ENCODE measurements around the gene C1orf74.

C1orf74 gene

DNA sequence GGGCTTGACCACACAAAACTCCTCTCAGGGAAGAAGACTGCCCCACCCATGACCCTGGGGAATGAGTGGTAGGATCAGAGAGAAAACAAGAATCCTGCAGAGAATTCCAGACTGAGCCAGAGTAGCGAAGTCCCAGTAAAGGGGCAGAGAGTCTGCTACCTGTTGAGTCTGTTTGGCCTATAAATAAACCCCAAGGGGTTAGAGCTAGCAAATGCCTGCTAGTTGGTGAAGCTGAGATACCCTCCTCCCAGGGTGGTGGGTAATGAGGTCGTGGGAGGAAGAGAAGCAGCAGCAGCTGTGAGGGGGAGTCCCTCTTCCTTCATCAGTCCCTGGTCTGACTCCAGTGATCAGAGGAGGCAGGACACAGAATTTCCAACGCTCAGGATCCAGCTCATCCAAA lies 26.0 kb downstream of the C1orf74 start:
- Mint-ChIP-seq H3K4me3 (no peak overlapping the region), H3K27ac (no peak overlapping the region), H3K4me1 (peaks cover 9% of the 10 kb centered on the region), H3K36me3 (ENCODE audit: low read depth) (no peaks in the 10 kb centered on the region), H3K27me3 (ENCODE audit: low read depth) (peaks cover 38% of the 10 kb centered on the region), H3K9me3 (no peaks in the 10 kb centered on the region)
- TF ChIP-seq, protein P1, sequence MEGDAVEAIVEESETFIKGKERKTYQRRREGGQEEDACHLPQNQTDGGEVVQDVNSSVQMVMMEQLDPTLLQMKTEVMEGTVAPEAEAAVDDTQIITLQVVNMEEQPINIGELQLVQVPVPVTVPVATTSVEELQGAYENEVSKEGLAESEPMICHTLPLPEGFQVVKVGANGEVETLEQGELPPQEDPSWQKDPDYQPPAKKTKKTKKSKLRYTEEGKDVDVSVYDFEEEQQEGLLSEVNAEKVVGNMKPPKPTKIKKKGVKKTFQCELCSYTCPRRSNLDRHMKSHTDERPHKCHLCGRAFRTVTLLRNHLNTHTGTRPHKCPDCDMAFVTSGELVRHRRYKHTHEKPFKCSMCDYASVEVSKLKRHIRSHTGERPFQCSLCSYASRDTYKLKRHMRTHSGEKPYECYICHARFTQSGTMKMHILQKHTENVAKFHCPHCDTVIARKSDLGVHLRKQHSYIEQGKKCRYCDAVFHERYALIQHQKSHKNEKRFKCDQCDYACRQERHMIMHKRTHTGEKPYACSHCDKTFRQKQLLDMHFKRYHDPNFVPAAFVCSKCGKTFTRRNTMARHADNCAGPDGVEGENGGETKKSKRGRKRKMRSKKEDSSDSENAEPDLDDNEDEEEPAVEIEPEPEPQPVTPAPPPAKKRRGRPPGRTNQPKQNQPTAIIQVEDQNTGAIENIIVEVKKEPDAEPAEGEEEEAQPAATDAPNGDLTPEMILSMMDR (IDR thresholded peaks at IDR 0.05; ENCODE audit: unreplicated experiment in 3 of 3), result no peak

DNA sequence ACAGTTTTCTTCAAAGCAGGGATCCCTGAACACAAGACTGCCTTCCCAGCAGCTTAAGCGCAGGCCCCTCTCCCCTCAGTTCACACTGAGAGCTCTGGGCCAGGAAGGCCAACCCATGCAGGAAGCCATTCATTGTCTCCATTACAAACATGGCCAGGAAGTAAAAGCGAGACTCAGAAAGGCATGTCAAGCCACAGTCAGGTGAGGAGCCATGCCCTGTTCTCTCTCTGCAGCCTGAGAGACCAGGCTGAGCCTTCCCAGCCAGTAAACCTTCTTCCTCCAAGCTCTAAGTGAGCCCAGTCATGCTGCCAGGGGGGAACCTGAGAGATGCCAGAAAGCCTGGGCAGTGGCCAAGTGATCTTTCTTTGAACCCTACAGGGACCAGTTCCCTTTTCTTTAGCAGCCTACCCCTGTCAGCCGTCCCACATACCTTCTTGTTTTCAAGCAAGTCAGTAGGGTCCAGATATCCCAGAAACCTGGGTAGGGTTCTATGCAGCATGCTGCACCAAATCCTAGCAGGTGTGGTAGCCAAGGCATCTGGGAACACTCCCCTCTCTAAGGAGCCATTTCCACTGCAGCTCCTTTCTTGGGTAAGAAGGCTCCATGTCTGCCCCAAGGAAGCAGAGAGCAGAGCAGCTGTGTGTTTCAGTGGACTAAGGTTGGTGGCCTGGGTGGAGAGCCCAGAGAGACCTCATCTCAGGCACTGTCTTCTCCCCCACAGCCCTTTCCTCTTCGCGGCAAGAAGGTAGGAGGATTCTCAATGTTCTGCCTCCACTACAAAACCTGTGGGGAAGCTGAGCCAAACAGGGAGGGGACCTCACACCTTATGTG lies 27.5 kb downstream of the C1orf74 start:
- H3K27ac Mint-ChIP-seq, result no peak overlapping the region
- TF ChIP-seq, protein P1 (IDR thresholded peaks at IDR 0.05; ENCODE audit: unreplicated experiment in 3 of 3), result no peak
- H3K27me3 Mint-ChIP-seq (ENCODE audit: low read depth), result peaks cover 26% of the 10 kb centered on the region
- H3K4me1 Mint-ChIP-seq, result peaks cover 9% of the 10 kb centered on the region
- H3K4me3 Mint-ChIP-seq, result no peak overlapping the region
- no peaks in the 10 kb centered on the region for H3K9me3 Mint-ChIP-seq
- no peaks in the 10 kb centered on the region for H3K36me3 Mint-ChIP-seq (ENCODE audit: low read depth)

DNA sequence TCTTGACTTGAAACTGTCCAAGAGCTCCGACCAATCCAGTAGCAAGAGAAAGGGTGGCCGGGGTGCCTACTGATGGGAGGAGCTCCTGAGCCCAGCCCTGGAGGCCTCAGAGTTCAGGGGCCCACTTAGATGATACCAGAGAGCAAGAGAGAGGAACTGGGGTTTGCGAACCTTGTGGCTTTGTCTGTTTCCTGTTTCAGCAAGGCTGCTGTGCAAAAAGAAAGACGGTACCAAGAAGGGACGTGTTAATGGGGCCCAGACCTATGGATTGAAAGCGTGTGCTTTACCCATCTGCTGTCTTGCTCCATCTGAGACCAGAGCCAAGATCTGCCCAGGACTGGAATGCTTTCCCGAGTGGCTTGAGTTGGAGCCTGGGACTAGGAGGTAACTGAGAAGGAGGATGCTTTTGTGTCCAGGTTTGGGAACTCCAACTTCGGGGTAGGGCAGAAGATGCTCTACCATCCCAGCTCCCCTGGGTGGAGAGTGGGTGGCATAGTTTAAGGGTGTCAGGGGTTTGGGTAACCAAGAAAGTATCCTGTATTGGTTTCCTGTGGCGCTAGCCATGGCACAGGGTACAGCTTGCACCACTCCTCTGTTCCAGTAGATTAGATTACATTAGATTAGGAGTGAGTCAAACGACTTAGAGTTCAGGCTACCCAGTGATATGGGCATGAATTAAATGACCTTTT lies 28.3 kb downstream of the C1orf74 start, which contains the start of gene TRAF3IP3:
Gene TRAF3IP3 (plus strand): TSS at position 128 of the 689 bp plus-strand sequence. CDS start 3,987 bp downstream, outside the sequence.
- no peak within 1 kb of the TSS for H3K27ac Mint-ChIP-seq
- no peaks in the 10 kb centered on the region for H3K9me3 Mint-ChIP-seq
- peaks cover 9% of the 10 kb centered on the region for H3K4me1 Mint-ChIP-seq
- H3K27me3 Mint-ChIP-seq (ENCODE audit: low read depth), result peaks cover 24% of the 10 kb centered on the region
- H3K36me3 Mint-ChIP-seq (ENCODE audit: low read depth), result no peaks in the 10 kb centered on the region
- TF ChIP-seq, protein P1 (IDR thresholded peaks at IDR 0.05; ENCODE audit: unreplicated experiment in 3 of 3), result no peak
- H3K4me3 Mint-ChIP-seq, result no peak within 1 kb of the TSS

DNA sequence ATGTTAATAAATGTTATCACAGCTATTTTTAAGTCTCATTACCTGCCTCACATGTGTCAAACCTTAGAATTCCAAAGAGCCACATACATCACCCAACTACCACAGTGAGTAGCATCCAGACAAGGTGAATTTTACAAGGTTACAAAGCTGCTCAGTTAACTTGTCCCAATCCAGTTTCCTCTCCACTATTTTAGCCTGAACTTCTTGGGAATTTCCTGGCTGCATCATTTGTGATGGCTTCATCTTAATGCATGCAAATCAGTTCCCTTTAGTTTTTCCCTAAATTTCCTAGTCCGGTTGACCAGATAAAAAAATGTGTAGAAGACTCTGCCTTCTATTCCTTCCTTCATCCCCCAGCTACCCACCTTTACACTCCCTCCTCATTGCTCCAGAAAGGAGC lies 29.1 kb downstream of the C1orf74 start:
- Mint-ChIP-seq H3K27ac (no peak overlapping the region), H3K9me3 (no peaks in the 10 kb centered on the region), H3K27me3 (ENCODE audit: low read depth) (peaks cover 26% of the 10 kb centered on the region), H3K36me3 (ENCODE audit: low read depth) (no peaks in the 10 kb centered on the region), H3K4me3 (no peak overlapping the region), H3K4me1 (peaks cover 9% of the 10 kb centered on the region)
- TF ChIP-seq, protein P1 (IDR thresholded peaks at IDR 0.05; ENCODE audit: unreplicated experiment in 3 of 3), result no peak

DNA sequence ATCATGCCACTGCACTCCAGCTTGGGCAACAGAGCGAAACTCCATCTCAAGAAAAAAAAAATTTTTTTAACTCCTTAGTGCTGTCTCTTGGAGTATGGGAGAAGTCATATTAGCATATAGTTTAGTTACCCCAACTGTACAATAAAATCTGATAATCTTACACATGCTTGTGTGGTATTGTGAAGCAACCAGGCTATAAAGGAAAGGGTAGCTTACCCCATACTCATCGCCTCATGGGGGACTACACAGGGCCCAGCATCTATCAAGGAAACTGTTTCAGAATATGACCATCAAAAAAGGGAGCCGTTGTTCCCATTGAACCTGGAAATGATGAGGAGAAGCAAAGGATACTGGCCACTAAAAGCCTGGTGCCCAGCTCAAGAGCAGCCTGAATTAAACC lies 31.5 kb downstream of the C1orf74 start:
- TF ChIP-seq, protein P1 (IDR thresholded peaks at IDR 0.05; ENCODE audit: unreplicated experiment in 3 of 3), result no peak
- Mint-ChIP-seq H3K4me1 (no peaks in the 10 kb centered on the region), H3K9me3 (no peaks in the 10 kb centered on the region), H3K27ac (no peak overlapping the region), H3K27me3 (ENCODE audit: low read depth) (peaks cover 20% of the 10 kb centered on the region), H3K4me3 (no peak overlapping the region), H3K36me3 (ENCODE audit: low read depth) (no peaks in the 10 kb centered on the region)
